HUES48 (cell line): ENCODE measurements around the gene KDM6B.

Source experiments
- H3K27ac ChIP-seq: one replicate; pipeline ENCODE4 v1.7.0; 2013; ENCODE audit warnings: low read depth, low read length, inconsistent platforms
- H3K27me3 ChIP-seq: 2 replicates; pipeline ENCODE4 v1.6.1; 2013; ENCODE audit warnings: mild to moderate bottlenecking, low read length; ENCODE audit not compliant: control insufficient read depth, insufficient read depth
- H3K36me3 ChIP-seq: 2 replicates; pipeline ENCODE4 v1.6.1; 2013; ENCODE audit warnings: low read length; ENCODE audit not compliant: control insufficient read depth, insufficient read depth
- H3K4me1 ChIP-seq: 2 replicates; pipeline ENCODE4 v1.6.1; 2013; ENCODE audit warnings: mild to moderate bottlenecking, low read length; ENCODE audit not compliant: control insufficient read depth, insufficient read depth
- H3K4me3 ChIP-seq: 2 replicates; pipeline ENCODE4 v1.5.1; 2013; ENCODE audit warnings: mild to moderate bottlenecking, low read depth, low read length
- H3K9ac ChIP-seq: 2 replicates; pipeline ENCODE4 v1.6.1; 2013; ENCODE audit warnings: mild to moderate bottlenecking, low read depth, low read length, moderate library complexity
- H3K9me3 ChIP-seq: 2 replicates; pipeline ENCODE4 v1.6.1; 2013; ENCODE audit warnings: low read length; ENCODE audit not compliant: control insufficient read depth, insufficient read depth

Gene KDM6B

GRCh38 chr17:7841915-7842379 is 7.9 kb downstream of the KDM6B start:
- H3K4me3 ChIP-seq, result peak overlapping the region; percentile 78
- no peaks in the 10 kb centered on the region for H3K9me3 ChIP-seq
- peaks cover 3% of the 10 kb centered on the region; the same call in 1 of the 2 replicates for H3K36me3 ChIP-seq
- peak overlapping the region; percentile 95 for H3K27ac ChIP-seq
- H3K9ac ChIP-seq, result peak overlapping the region; percentile 37; the same call in 1 of the 2 replicates
- H3K27me3 ChIP-seq, result peaks cover 31% of the 10 kb centered on the region
- peaks cover 28% of the 10 kb centered on the region for H3K4me1 ChIP-seq

DNA sequence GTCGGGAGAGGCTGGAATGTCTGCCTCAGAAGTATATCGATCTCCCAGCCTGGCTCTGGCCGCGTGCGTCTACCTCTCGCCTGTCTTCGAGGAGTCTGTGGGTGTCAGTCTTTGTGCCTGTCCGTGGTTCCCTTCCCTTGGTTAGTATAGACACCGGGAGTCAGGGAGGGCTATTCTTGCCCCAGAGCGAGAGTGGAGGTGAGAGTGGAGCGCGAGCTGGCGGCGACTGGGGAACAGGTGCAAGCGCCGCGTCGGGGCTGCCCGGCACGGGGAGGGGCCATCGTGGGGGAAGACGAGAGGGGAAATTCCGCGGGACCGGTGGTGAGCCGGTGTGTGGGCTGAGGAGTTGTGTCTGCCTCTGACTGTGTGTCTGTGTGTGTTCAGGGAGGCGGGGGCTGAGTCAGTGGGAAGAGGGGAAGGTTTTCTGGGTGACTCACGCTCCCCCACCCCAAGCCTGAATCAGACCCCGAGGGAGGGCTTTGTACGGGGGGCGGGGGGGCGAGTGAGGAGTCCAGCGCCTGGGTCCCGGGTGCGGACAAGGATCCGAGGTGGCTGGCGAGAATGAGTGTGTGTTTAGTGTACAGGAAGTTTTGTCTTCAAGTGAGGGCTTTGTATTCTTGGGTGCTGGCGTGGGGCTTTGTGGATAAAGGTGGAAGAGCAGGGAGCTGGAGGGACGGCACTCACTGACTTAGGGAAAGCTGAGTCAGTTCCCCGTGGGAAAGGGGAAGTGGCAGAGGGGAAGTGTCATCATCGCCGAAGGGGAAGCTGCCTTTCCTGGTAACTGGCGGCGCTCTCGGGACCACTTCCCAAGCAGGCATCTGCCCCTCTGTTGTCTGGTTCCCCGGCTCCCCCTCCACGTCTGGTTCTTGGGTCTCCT is 8.6 kb downstream of the KDM6B start:
- Histone ChIP-seq H3K4me1 (peaks cover 21% of the 10 kb centered on the region), H3K27me3 (peaks cover 31% of the 10 kb centered on the region), H3K36me3 (peaks cover 3% of the 10 kb centered on the region; the same call in 1 of the 2 replicates), H3K27ac (peak overlapping the region; percentile 95), H3K9me3 (no peaks in the 10 kb centered on the region), H3K4me3 (peak overlapping the region; percentile 78), H3K9ac (0 out of 2 replicates have a peak overlapping the region, but pooled peaks have one; percentile 11)

GRCh38 chr17:7843257-7843535 is 9.2 kb downstream of the KDM6B start:
- H3K27ac ChIP-seq, result peak overlapping the region; percentile 95
- no peaks in the 10 kb centered on the region for H3K9me3 ChIP-seq
- H3K36me3 ChIP-seq, result peaks cover 3% of the 10 kb centered on the region; the same call in 1 of the 2 replicates
- H3K4me3 ChIP-seq, result peak overlapping the region; percentile 78
- H3K4me1 ChIP-seq, result peaks cover 19% of the 10 kb centered on the region
- no peak overlapping the region for H3K9ac ChIP-seq
- peaks cover 31% of the 10 kb centered on the region for H3K27me3 ChIP-seq

DNA sequence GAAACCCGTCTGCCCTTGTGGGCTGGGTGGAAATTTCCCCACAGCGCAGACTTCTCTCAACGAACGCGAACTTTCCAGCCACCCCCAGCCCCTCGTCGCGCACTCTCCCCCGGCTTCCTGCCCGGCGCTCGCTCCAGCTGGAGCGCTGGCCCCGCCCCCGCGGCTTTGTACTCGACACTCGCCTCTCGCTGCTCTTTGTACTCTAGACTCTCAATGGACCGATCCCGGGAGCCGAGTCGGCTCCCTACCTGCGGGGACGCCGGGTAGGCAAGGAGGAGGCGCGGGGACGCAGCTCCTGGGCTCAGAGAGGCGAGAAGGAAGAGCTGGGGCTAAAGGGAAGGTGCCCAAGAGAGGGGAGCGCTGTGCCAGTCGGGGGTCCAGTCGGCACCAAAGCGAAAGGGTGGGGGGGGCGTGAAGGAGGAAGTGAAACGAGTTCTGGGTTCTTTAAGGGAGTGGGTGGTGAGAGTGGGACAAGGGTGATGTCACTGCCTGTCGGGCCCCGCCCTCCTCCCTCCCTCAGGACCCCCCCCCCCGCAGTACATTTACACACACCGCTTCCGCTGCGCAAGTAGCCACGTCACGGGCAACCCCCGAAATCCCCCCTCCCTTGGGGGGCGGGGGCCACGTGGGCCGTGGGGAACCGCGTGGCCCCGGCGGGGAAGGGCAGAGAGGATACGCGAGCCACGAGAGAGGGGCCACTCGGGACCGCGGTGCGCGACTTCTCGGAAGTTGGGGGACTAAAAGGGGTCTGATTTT is 9.7 kb downstream of the KDM6B start:
- H3K27me3 ChIP-seq, result peaks cover 28% of the 10 kb centered on the region
- H3K36me3 ChIP-seq, result peaks cover 3% of the 10 kb centered on the region; the same call in 1 of the 2 replicates
- peaks cover 15% of the 10 kb centered on the region for H3K4me1 ChIP-seq
- H3K9ac ChIP-seq, result no peak overlapping the region; the same call in 1 of the 2 replicates
- H3K4me3 ChIP-seq, result peak overlapping the region; percentile 78
- H3K27ac ChIP-seq, result peak overlapping the region; percentile 95
- H3K9me3 ChIP-seq, result no peaks in the 10 kb centered on the region

- Histone ChIP-seq H3K4me1 (peaks cover 11% of the 10 kb centered on the region), H3K4me3 (peak overlapping the region; percentile 78), H3K36me3 (peaks cover 3% of the 10 kb centered on the region; the same call in 1 of the 2 replicates), H3K9ac (no peak overlapping the region; the same call in 1 of the 2 replicates), H3K9me3 (no peaks in the 10 kb centered on the region), H3K27me3 (peaks cover 20% of the 10 kb centered on the region), H3K27ac (peak overlapping the region; percentile 95)
Observed at GRCh38 chr17:7844292-7845154, 10.5 kb downstream of the KDM6B start.

DNA sequence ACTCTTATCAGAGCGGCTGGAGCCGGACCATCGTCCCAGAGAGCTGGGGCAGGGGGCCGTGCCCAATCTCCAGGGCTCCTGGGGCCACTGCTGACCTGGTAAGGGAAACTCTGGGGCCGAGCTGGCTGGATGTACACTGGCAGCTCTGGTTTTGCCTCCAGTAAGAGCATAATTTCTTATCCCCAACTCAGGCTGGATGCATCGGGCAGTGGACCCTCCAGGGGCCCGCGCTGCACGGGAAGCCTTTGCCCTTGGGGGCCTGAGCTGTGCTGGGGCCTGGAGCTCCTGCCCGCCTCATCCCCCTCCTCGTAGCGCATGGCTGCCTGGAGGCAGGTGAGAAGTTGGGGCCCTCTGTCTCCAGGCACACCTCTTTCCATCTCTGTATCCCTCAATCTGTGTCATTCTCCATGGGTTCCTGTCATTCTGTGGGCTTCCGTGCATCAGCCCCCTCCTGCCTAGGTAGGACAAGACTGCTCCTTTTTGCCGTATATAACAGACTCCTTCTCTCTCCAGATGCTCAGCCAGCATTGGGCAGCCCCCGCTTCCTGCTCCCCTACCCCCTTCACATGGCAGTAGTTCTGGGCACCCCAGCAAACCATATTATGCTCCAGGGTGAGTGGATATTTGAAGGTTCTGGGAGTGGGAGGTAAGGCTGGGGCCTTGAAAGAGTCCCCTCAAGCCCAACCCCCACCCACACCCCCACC is 11.5 kb downstream of the KDM6B start:
- Histone ChIP-seq H3K9me3 (no peaks in the 10 kb centered on the region), H3K4me3 (peak overlapping the region; percentile 78), H3K36me3 (peaks cover 12% of the 10 kb centered on the region), H3K27me3 (peaks cover 10% of the 10 kb centered on the region), H3K4me1 (peaks cover 11% of the 10 kb centered on the region), H3K27ac (no peak overlapping the region), H3K9ac (no peak overlapping the region)

DNA sequence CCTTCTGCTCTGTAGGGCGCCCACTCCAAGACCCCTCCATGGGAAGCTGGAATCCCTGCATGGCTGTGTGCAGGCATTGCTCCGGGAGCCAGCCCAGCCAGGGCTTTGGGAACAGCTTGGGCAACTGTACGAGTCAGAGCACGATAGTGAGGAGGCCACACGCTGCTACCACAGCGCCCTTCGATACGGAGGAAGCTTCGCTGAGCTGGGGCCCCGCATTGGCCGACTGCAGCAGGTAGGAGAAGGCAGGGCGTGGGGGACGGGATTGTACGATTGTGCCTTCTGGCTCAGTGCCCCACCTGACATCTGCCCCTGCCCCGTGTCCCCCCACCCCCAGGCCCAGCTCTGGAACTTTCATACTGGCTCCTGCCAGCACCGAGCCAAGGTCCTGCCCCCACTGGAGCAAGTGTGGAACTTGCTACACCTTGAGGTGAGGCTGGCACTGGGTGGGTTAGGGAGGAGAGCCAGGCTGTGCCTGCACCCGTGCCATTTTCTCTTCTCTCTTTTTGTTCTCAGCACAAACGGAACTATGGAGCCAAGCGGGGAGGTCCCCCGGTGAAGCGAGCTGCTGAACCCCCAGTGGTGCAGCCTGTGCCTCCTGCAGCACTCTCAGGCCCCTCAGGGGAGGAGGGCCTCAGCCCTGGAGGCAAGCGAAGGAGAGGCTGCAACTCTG is 12.2 kb downstream of the KDM6B start:
- Histone ChIP-seq H3K27ac (no peak overlapping the region), H3K36me3 (peaks cover 13% of the 10 kb centered on the region), H3K9ac (no peak overlapping the region), H3K27me3 (peaks cover 7% of the 10 kb centered on the region), H3K4me1 (peaks cover 9% of the 10 kb centered on the region), H3K4me3 (no peak overlapping the region), H3K9me3 (no peaks in the 10 kb centered on the region)

DNA sequence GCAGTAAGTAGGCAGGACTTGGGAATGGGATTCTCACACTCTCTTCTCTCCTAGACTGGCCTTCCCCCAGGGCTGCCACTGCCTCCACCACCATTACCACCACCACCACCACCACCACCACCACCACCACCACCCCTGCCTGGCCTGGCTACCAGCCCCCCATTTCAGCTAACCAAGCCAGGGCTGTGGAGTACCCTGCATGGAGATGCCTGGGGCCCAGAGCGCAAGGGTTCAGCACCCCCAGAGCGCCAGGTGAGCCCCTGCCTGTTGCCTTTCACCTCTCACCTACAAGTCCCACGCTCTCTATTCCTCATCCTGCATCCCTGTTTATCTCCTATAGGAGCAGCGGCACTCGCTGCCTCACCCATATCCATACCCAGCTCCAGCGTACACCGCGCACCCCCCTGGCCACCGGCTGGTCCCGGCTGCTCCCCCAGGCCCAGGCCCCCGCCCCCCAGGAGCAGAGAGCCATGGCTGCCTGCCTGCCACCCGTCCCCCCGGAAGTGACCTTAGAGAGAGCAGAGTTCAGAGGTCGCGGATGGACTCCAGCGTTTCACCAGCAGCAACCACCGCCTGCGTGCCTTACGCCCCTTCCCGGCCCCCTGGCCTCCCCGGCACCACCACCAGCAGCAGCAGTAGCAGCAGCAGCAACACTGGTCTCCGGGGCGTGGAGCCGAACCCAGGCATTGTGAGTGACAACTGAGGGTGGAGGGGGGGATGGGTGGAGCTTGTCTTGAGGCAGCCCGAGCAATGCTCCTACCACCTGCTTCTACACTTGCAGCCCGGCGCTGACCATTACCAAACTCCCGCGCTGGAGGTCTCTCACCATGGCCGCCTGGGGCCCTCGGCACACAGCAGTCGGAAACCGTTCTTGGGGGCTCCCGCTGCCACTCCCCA is 13.0 kb downstream of the KDM6B start:
- Histone ChIP-seq H3K4me1 (peaks cover 10% of the 10 kb centered on the region; the same call in 1 of the 2 replicates), H3K36me3 (peaks cover 13% of the 10 kb centered on the region), H3K9ac (no peak overlapping the region), H3K9me3 (no peaks in the 10 kb centered on the region), H3K4me3 (no peak overlapping the region), H3K27ac (no peak overlapping the region), H3K27me3 (peaks cover 7% of the 10 kb centered on the region)

GRCh38 chr17:7848131-7848579 is 14.1 kb downstream of the KDM6B start:
- Histone ChIP-seq H3K36me3 (peaks cover 13% of the 10 kb centered on the region), H3K27me3 (peaks cover 18% of the 10 kb centered on the region), H3K27ac (no peak overlapping the region)

More at GRCh38 chr17:7848131-7848579, 14.1 kb downstream of the KDM6B start:
- Histone ChIP-seq H3K4me1 (peaks cover 15% of the 10 kb centered on the region; the same call in 1 of the 2 replicates), H3K4me3 (no peak overlapping the region), H3K9ac (no peak overlapping the region), H3K9me3 (no peaks in the 10 kb centered on the region)
